HG03575 (cell line): ENCODE results near the gene CCDC88B.

Experiments
- ATAC-seq: cut with Tn5 transposase; IDR thresholded peaks from one replicate; pipeline ENCODE4 v1.9.1; 2021; ENCODE audit not compliant: unreplicated experiment, insufficient number of reproducible peaks, low FRiP score; ENCODE audit errors: extremely low read depth

Gene CCDC88B

GRCh38 chr11:64340671-64341335, 799 bp downstream of the CCDC88B start:
- ATAC-seq: no peak

GRCh38 chr11:64341429-64341828, 1.4 kb downstream of the CCDC88B start:
- no peak for ATAC-seq

- no peak for ATAC-seq
Measured at GRCh38 chr11:64341851-64342791, 2.1 kb downstream of the CCDC88B start.

GRCh38 chr11:64342869-64343745, 3.1 kb downstream of the CCDC88B start:
- ATAC-seq: no peak

- no peak for ATAC-seq
Measured at GRCh38 chr11:64343767-64344559, 4.0 kb downstream of the CCDC88B start.

- no peak for ATAC-seq
Measured at GRCh38 chr11:64344787-64345186, 4.8 kb downstream of the CCDC88B start.

- no peak for ATAC-seq
Measured at GRCh38 chr11:64347193-64347867, 7.3 kb downstream of the CCDC88B start.

GRCh38 chr11:64348383-64349024, 8.5 kb downstream of the CCDC88B start:
- no peak for ATAC-seq

- no peak for ATAC-seq
Measured at GRCh38 chr11:64349025-64349387, 9.0 kb downstream of the CCDC88B start.

- ATAC-seq: no peak
Measured at GRCh38 chr11:64349404-64349803, 9.4 kb downstream of the CCDC88B start.

GRCh38 chr11:64351136-64351631, 11.2 kb downstream of the CCDC88B start:
- no peak for ATAC-seq

GRCh38 chr11:64352099-64352994, 12.3 kb downstream of the CCDC88B start:
- ATAC-seq: no peak

- no peak for ATAC-seq
Measured at GRCh38 chr11:64352995-64353714, 13.2 kb downstream of the CCDC88B start.

GRCh38 chr11:64353715-64354506, 13.9 kb downstream of the CCDC88B start:
- no peak for ATAC-seq
